GM23248 (cell line): ENCODE data around the gene TRIM9. TPM values are rescaled to one million over a fixed set of nuclear protein-coding genes. Genes with fewer than 3 reads are reported as not detected.

Experiments used
- DNase-seq: peaks from one replicate; pipeline ENCODE4 v3.0.0-alpha.2; 2015
- H2AFZ ChIP-seq: fragments of 200-600 bp; sonication (generic); 2 replicates; pipeline ENCODE4 v1.6.1; 2016; ENCODE audit warnings: antibody characterized with exemption
- H3F3A ChIP-seq: fragments of 200-600 bp; sonication (generic); 2 replicates; pipeline ENCODE4 v1.6.1; 2016; ENCODE audit warnings: mild to moderate bottlenecking, antibody characterized with exemption, mixed run types; ENCODE audit not compliant: insufficient read depth
- H3K27ac ChIP-seq: fragments of 200-600 bp; sonication (generic); 2 replicates; pipeline ENCODE4 v1.5.1; 2016; ENCODE audit warnings: mild to moderate bottlenecking
- H3K27me3 ChIP-seq: fragments of 200-600 bp; sonication (generic); replicated peaks from 2 replicates; pipeline ENCODE4 v1.6.1; 2016; ENCODE audit warnings: mild to moderate bottlenecking; ENCODE audit not compliant: insufficient read depth
- H3K36me3 ChIP-seq: fragments of 200-600 bp; sonication (generic); 2 replicates; pipeline ENCODE4 v1.6.1; 2016; ENCODE audit warnings: low read depth, mild to moderate bottlenecking
- H3K4me1 ChIP-seq: fragments of 200-600 bp; sonication (generic); 2 replicates; pipeline ENCODE4 v1.6.1; 2016; ENCODE audit warnings: mild to moderate bottlenecking; ENCODE audit not compliant: insufficient read depth
- H3K4me2 ChIP-seq: fragments of 200-600 bp; sonication (generic); one replicate; pipeline ENCODE4 v1.6.1; 2016; ENCODE audit warnings: mild to moderate bottlenecking; ENCODE audit not compliant: unreplicated experiment
- H3K4me3 ChIP-seq: fragments of 200-600 bp; sonication (generic); 2 replicates; pipeline ENCODE4 v1.5.1; 2016; ENCODE audit warnings: mild to moderate bottlenecking
- H3K79me2 ChIP-seq: fragments of 200-600 bp; sonication (generic); 2 replicates; pipeline ENCODE4 v1.6.1; 2016; ENCODE audit warnings: mild to moderate bottlenecking; ENCODE audit not compliant: insufficient read depth
- H3K9ac ChIP-seq: fragments of 200-600 bp; sonication (generic); 2 replicates; pipeline ENCODE4 v1.6.1; 2016; ENCODE audit warnings: mild to moderate bottlenecking
- H3K9me2 ChIP-seq: fragments of 200-600 bp; sonication (generic); 2 replicates; pipeline ENCODE4 v1.6.1; 2016; ENCODE audit warnings: mixed run types, mild to moderate bottlenecking, moderate library complexity; ENCODE audit not compliant: insufficient read depth
- H3K9me3 ChIP-seq: fragments of 200-600 bp; sonication (generic); one replicate; pipeline ENCODE4 v1.6.1; 2017; ENCODE audit warnings: low read depth
- H4K20me1 ChIP-seq: fragments of 200-600 bp; sonication (generic); 2 replicates; pipeline ENCODE4 v1.6.0; 2016; ENCODE audit not compliant: insufficient read depth
- EZH2 ChIP-seq: fragments of 200-600 bp; sonication (generic); IDR thresholded peaks from 2 replicates; pipeline ENCODE4 v1.6.1; 2018; ENCODE audit warnings: antibody characterized with exemption, mild to moderate bottlenecking; ENCODE audit not compliant: insufficient read depth, poor library complexity, severe bottlenecking
- EZH2phosphoT487 ChIP-seq: fragments of 200-600 bp; sonication (generic); IDR thresholded peaks from 2 replicates; pipeline ENCODE4 v1.6.1; 2018; ENCODE audit warnings: antibody characterized with exemption, moderate library complexity, mild to moderate bottlenecking, low read depth; ENCODE audit not compliant: insufficient read depth
- WGBS, 2 experiments: methylation state at CpG; one replicate each; pipeline ENCODE4 v1.1.6; 2015 to 2017; ENCODE audit warnings: low lambda C conversion rate in 2 of 2, low coverage in 1 of 2; ENCODE audit errors: missing lambda C conversion rate in 2 of 2; 5-methylcytosine and 5-hydroxymethylcytosine counted together
- in situ Hi-C: fragments of 300-500 bp; cut with MboI; formaldehyde crosslinking; loops from 2 replicates; pipeline ENCODE4 v1.15.0; 2020
- polyA plus RNA-seq: library from polyadenylated mRNA; unstranded; fragments of >200 nt; fragmentation: Nextera tagmentation; extraction: Ambion mirVana; gene quantifications from 2 replicates; pipeline ENCODE4 v1.2.1, GENCODE V29; 2016
- total RNA-seq: library from RNA; depleted of rRNA; stranded (reverse); fragments of >200 nt; shearing (Covaris generic); gene quantifications from 2 replicates; pipeline ENCODE4 v1.2.3, GENCODE V29; 2014

TRIM9 gene
- total and polyA plus RNA-seq, 2 experiments from 2014 or later, result 0.25 to 0.32 TPM

GRCh38 chr14:51019089-51019488 is 75.8 kb downstream of the TRIM9 start:
- no peaks in the 10 kb centered on the region for H3K27me3 ChIP-seq
- H3K4me2 ChIP-seq, result peak overlapping the region; percentile 8
- H3K9ac ChIP-seq, result no peak overlapping the region

GRCh38 chr14:51018521-51018920 is 76.4 kb downstream of the TRIM9 start:
- Histone ChIP-seq H3K4me3 (no peak overlapping the region), H3K4me1 (peaks cover 26% of the 10 kb centered on the region), H3K9me3 (no peaks in the 10 kb centered on the region), H3K27ac (peak overlapping the region; percentile 10; the same call in 1 of the 2 replicates), H3K9ac (no peak overlapping the region), H2AFZ (no peak overlapping the region), H3K79me2 (no peaks in the 10 kb centered on the region), H3F3A (peaks cover 9% of the 10 kb centered on the region; the same call in 1 of the 2 replicates), H4K20me1 (no peaks in the 10 kb centered on the region), H3K4me2 (peak overlapping the region; percentile 8), H3K36me3 (no peaks in the 10 kb centered on the region), H3K27me3 (no peaks in the 10 kb centered on the region), H3K9me2 (0 out of 2 replicates have a peak, but pooled peaks cover 5% of the 10 kb centered on the region)
- no peak for TF ChIP-seq EZH2phosphoT487
- TF ChIP-seq EZH2, result no peak
- DNase-seq, result peak; percentile 70
- in situ Hi-C loops, result no loop called here
- 59 to 65% methylated on average over 4 of the region's 4 CpGs for WGBS, 2 experiments

More at GRCh38 chr14:51019089-51019488, 75.8 kb downstream of the TRIM9 start:
- Histone ChIP-seq H2AFZ (no peak overlapping the region), H4K20me1 (no peaks in the 10 kb centered on the region), H3K9me2 (0 out of 2 replicates have a peak, but pooled peaks cover 5% of the 10 kb centered on the region), H3K27ac (peak overlapping the region; percentile 10; the same call in 1 of the 2 replicates), H3K36me3 (no peaks in the 10 kb centered on the region), H3F3A (peaks cover 5% of the 10 kb centered on the region; the same call in 1 of the 2 replicates), H3K9me3 (no peaks in the 10 kb centered on the region), H3K4me3 (no peak overlapping the region), H3K79me2 (no peaks in the 10 kb centered on the region), H3K4me1 (peaks cover 20% of the 10 kb centered on the region)
- peak; percentile 11 for DNase-seq
- TF ChIP-seq EZH2 (no peak), EZH2phosphoT487 (no peak)
- 52 to 53% methylated on average over 1 of the region's 1 CpG for WGBS, 2 experiments
- in situ Hi-C loops, result no loop called here

- Histone ChIP-seq H3K4me3 (no peak overlapping the region), H3K9me2 (0 out of 2 replicates have a peak, but pooled peaks cover 5% of the 10 kb centered on the region), H3K36me3 (no peaks in the 10 kb centered on the region), H2AFZ (no peak overlapping the region), H3K79me2 (no peaks in the 10 kb centered on the region), H4K20me1 (no peaks in the 10 kb centered on the region), H3K4me1 (peaks cover 27% of the 10 kb centered on the region), H3K9ac (no peak overlapping the region), H3K27me3 (no peaks in the 10 kb centered on the region), H3K4me2 (peak overlapping the region; percentile 29), H3F3A (peaks cover 9% of the 10 kb centered on the region; the same call in 1 of the 2 replicates), H3K27ac (no peak overlapping the region), H3K9me3 (no peaks in the 10 kb centered on the region)
- WGBS, 2 experiments, result 19 to 29% methylated on average over 3 of the region's 3 CpGs
- TF ChIP-seq EZH2phosphoT487 (no peak), EZH2 (no peak)
- peak; percentile 42 for DNase-seq
- in situ Hi-C loops, result no loop called here
These were observed 80.3 kb downstream of the TRIM9 start for GRCh38 chr14:51014625-51015024.

GRCh38 chr14:51014086-51014485 is 80.8 kb downstream of the TRIM9 start:
- Histone ChIP-seq H3K9ac (no peak overlapping the region), H3K4me1 (peaks cover 23% of the 10 kb centered on the region), H3K27me3 (no peaks in the 10 kb centered on the region), H3K9me2 (0 out of 2 replicates have a peak, but pooled peaks cover 5% of the 10 kb centered on the region), H3K4me2 (peak overlapping the region; percentile 29), H3K36me3 (no peaks in the 10 kb centered on the region), H3K79me2 (no peaks in the 10 kb centered on the region), H3K27ac (0 out of 2 replicates have a peak overlapping the region, but pooled peaks have one; percentile 17), H3K9me3 (no peaks in the 10 kb centered on the region), H3F3A (peaks cover 9% of the 10 kb centered on the region; the same call in 1 of the 2 replicates), H4K20me1 (no peaks in the 10 kb centered on the region), H3K4me3 (no peak overlapping the region), H2AFZ (no peak overlapping the region)
- WGBS, 2 experiments, result 3% methylated on average over 2 of the region's 2 CpGs
- in situ Hi-C loops, result no loop called here
- DNase-seq, result peak; percentile 93
- TF ChIP-seq EZH2 (no peak), EZH2phosphoT487 (0 out of 2 replicates have a peak, but pooled peaks have one; percentile 42)
